K562 (cell line): ENCODE measurements around the gene G6PD. TPM values are rescaled to one million over a fixed set of nuclear protein-coding genes. Genes with fewer than 3 reads are reported as not detected.

Source experiments
- BACH1 ChIP-seq: fragments of 200-800 bp; sonication (Bioruptor generic); IDR thresholded peaks from 2 replicates; pipeline ENCODE4 v1.6.1; 2016; ENCODE audit warnings: missing genetic modification characterization, missing compliant biosample characterization
- BRD4 ChIP-seq: fragments of 200-600 bp; sonication (generic); IDR thresholded peaks from 2 replicates; pipeline ENCODE4 v1.6.1; 2017; ENCODE audit warnings: inconsistent platforms
- DIDO1 ChIP-seq: fragments of 450-650 bp; IDR thresholded peaks from 2 replicates; pipeline ENCODE4 v1.6.1; 2016; ENCODE audit warnings: low read depth, missing biosample characterization, missing genetic modification characterization
- ESRRB ChIP-seq: fragments of 250-450 bp; sonication (Bioruptor Pico); IDR thresholded peaks from 2 replicates; pipeline ENCODE4 v1.5.0; 2020; ENCODE audit warnings: mild to moderate bottlenecking, moderate library complexity, borderline replicate concordance
- FOSL1 ChIP-seq: fragments of 200-800 bp; sonication (Bioruptor generic); conservative IDR thresholded peaks from 2 replicates; pipeline ENCODE4 v1.6.1; 2016; ENCODE audit warnings: missing genetic modification characterization, missing compliant biosample characterization
- MYC ChIP-seq, 2 experiments: fragments of 250-450 bp in 1 of 2; sonication (Bioruptor Pico) in 1 of 2; IDR thresholded peaks; 2 replicates each; pipeline versions ENCODE4 v1.5.1 to v1.6.1; 2012 to 2021; ENCODE audit warnings: low read depth in 2 of 2, borderline replicate concordance in 1 of 2, improper control_type of control experiment in 1 of 2, low read length in 1 of 2, mild to moderate bottlenecking in 1 of 2, moderate library complexity in 1 of 2
- NBN ChIP-seq: fragments of 450-650 bp; IDR thresholded peaks from 2 replicates; pipeline ENCODE4 v1.6.1; 2016; ENCODE audit warnings: low read depth, mild to moderate bottlenecking
- NEUROD1 ChIP-seq: fragments of 150-350 bp; IDR thresholded peaks from 2 replicates; pipeline ENCODE4 v1.6.1; 2014; ENCODE audit warnings: borderline replicate concordance, low read length, low read depth; ENCODE audit not compliant: partially characterized antibody
- PHF20 ChIP-seq: fragments of 450-650 bp; IDR thresholded peaks from 2 replicates; pipeline ENCODE4 v1.6.1; 2018; ENCODE audit not compliant: partially characterized antibody
- PHTF2 ChIP-seq: fragments of 250-450 bp; sonication (Bioruptor Pico); IDR thresholded peaks from 2 replicates; pipeline ENCODE4 v1.5.0; 2021; ENCODE audit warnings: mild to moderate bottlenecking
- PREB ChIP-seq: sonication (generic); formaldehyde crosslinking; IDR thresholded peaks from 2 replicates; pipeline ENCODE4 v1.8.1; 2023; ENCODE audit warnings: mild to moderate bottlenecking, missing genetic modification reagents
- RB1 ChIP-seq: fragments of 450-650 bp; IDR thresholded peaks from 2 replicates; pipeline ENCODE4 v1.6.1; 2017; ENCODE audit warnings: low read depth, mild to moderate bottlenecking
- RBM17 ChIP-seq: fragments of 200-400 bp; formaldehyde crosslinking; IDR thresholded peaks from 2 replicates; pipeline ENCODE4 v1.6.1; 2017; ENCODE audit warnings: low read depth, mild to moderate bottlenecking, low read length, borderline replicate concordance
- RBM22 ChIP-seq: fragments of 200-400 bp; formaldehyde crosslinking; IDR thresholded peaks from 2 replicates; pipeline ENCODE4 v1.6.1; 2018; ENCODE audit warnings: low read length, low read depth; ENCODE audit not compliant: poor library complexity, severe bottlenecking
- SIX5 ChIP-seq, 2 experiments: IDR thresholded peaks; 2 replicates each; pipeline ENCODE4 v1.6.1; 2011; ENCODE audit warnings: low read length in 2 of 2, borderline replicate concordance in 1 of 2, low read depth in 1 of 2, mild to moderate bottlenecking in 1 of 2, moderate library complexity in 1 of 2; ENCODE audit not compliant: insufficient read depth in 1 of 2
- SNIP1 ChIP-seq: fragments of 450-650 bp; IDR thresholded peaks from 2 replicates; pipeline ENCODE4 v1.7.1; 2017; ENCODE audit warnings: low read depth, mild to moderate bottlenecking
- TAF1 ChIP-seq: IDR thresholded peaks from 2 replicates; pipeline ENCODE4 v1.6.1; 2011; ENCODE audit warnings: mild to moderate bottlenecking, low read length, moderate library complexity; ENCODE audit not compliant: insufficient read depth, control insufficient read depth, severe bottlenecking; ENCODE audit errors: extremely low read depth
- TOE1 ChIP-seq, 2 experiments: fragments of 450-650 bp in 1 of 2; sonication (generic) in 1 of 2; formaldehyde crosslinking in 1 of 2; IDR thresholded peaks; 2 replicates each; pipeline versions ENCODE4 v1.7.1 to v1.8.0; 2016 to 2022; ENCODE audit warnings: borderline replicate concordance in 2 of 2, mild to moderate bottlenecking in 2 of 2, antibody characterized with exemption in 1 of 2, inconsistent platforms in 1 of 2, low read depth in 1 of 2, missing genetic modification reagents in 1 of 2, moderate library complexity in 1 of 2
- TRIM25 ChIP-seq: fragments of 450-650 bp; IDR thresholded peaks from 2 replicates; pipeline ENCODE4 v1.7.0; 2016; ENCODE audit warnings: borderline replicate concordance
- XRCC3 ChIP-seq: fragments of 450-650 bp; IDR thresholded peaks from 2 replicates; pipeline ENCODE4 v1.6.1; 2017; ENCODE audit warnings: mild to moderate bottlenecking, moderate library complexity
- ZKSCAN8 ChIP-seq: fragments of 200-800 bp; sonication (Bioruptor generic); IDR thresholded peaks from 2 replicates; pipeline ENCODE4 v1.6.1; 2016; ENCODE audit warnings: missing genetic modification characterization, missing compliant biosample characterization
- ZNF232 ChIP-seq: sonication (generic); formaldehyde crosslinking; IDR thresholded peaks from 2 replicates; pipeline ENCODE4 v1.8.0; 2022; ENCODE audit warnings: mild to moderate bottlenecking, missing genetic modification reagents
- ZNF431 ChIP-seq: sonication (generic); formaldehyde crosslinking; IDR thresholded peaks from 2 replicates; pipeline ENCODE4 v1.8.0; 2022; ENCODE audit warnings: mild to moderate bottlenecking, missing genetic modification reagents
- ZNF444 ChIP-seq: fragments of 250-450 bp; sonication (Bioruptor Pico); IDR thresholded peaks from 2 replicates; pipeline ENCODE4 v1.4.0; 2020; ENCODE audit warnings: mild to moderate bottlenecking, moderate library complexity
- ZSCAN32 ChIP-seq: fragments of 450-650 bp; formaldehyde crosslinking; IDR thresholded peaks from 2 replicates; pipeline ENCODE4 v1.4.0; 2020; ENCODE audit warnings: mild to moderate bottlenecking, moderate library complexity
- polyA plus RNA-seq, 8 experiments: library from polyadenylated mRNA; depleted of rRNA in 4 of 8; stranded (reverse) in 5 of 8; unstranded in 3 of 8; fragments of >200 nt; fragmentation: Nextera tagmentation in 2 of 8; fragmentation: Illumina TruSeq in 1 of 8; extraction: Ambion mirVana in 2 of 8; extraction: Trizol in 1 of 8; gene quantifications; 2 replicates each; pipeline versions ENCODE4 v1.2.1 to v1.2.3, GENCODE V29; 2011 to 2014; ENCODE audit warnings: inconsistent platforms in 1 of 8, missing spikeins in 1 of 8
- total RNA-seq, 7 experiments: library from RNA; depleted of rRNA in 6 of 7; stranded (reverse); fragments of >200 nt in 6 of 7; fragmentation: Illumina TruSeq in 2 of 7; extraction: Trizol in 2 of 7; gene quantifications; 2 replicates each; pipeline versions ENCODE4 v1.2.1 to v1.2.3, GENCODE V29; 2011 to 2021; ENCODE audit warnings: low replicate concordance in 1 of 7

G6PD gene
- total and polyA plus RNA-seq, 9 of the 15 experiments (the other 6 are each of a cell fraction or from before 2014, with no cell fraction given): 2.9 to 222 (median 66.4) TPM

- no peak for TF ChIP-seq NEUROD1
- TF ChIP-seq TRIM25: no peak
- peak; percentile 68 for TF ChIP-seq DIDO1 (tag)
- TF ChIP-seq NBN: no peak; the same call in 1 of the 2 replicates
- TF ChIP-seq ZSCAN32: no peak
- TF ChIP-seq RBM17: no peak
- no peak for TF ChIP-seq ZNF232 (CRISPR knock-in tag)
- TF ChIP-seq PHTF2 (CRISPR knock-in tag): no peak
- TF ChIP-seq TAF1: peak; percentile 60
- TF ChIP-seq RBM22: no peak
- TF ChIP-seq ZNF444 (CRISPR knock-in tag): no peak
- no peak for TF ChIP-seq ZKSCAN8 (CRISPR knock-in tag)
- TF ChIP-seq RB1: 0 out of 2 replicates have a peak, but pooled peaks have one; percentile 16
- TF ChIP-seq XRCC3: no peak
- TF ChIP-seq ESRRB (CRISPR knock-in tag): no peak
- TF ChIP-seq BACH1 (tag): no peak
- no peak for TF ChIP-seq FOSL1
- 0 out of 2 replicates have a peak, but pooled peaks have one; percentile 23 for TF ChIP-seq TOE1 (IDR thresholded peaks at IDR 0.05; ENCODE audit: borderline replicate concordance)
- TF ChIP-seq TOE1 (CRISPR knock-in tag; IDR thresholded peaks at IDR 0.05; ENCODE audit: borderline replicate concordance, low read depth): no peak
- TF ChIP-seq SNIP1: peak; percentile 93
- TF ChIP-seq PREB (CRISPR knock-in tag): no peak
- no peak for TF ChIP-seq BRD4
- TF ChIP-seq PHF20: peak; percentile 90
- TF ChIP-seq MYC (IDR thresholded peaks at IDR 0.05; ENCODE audit: low read depth, low read length): peak; percentile 57; the same call in 1 of the 2 replicates
- no peak for TF ChIP-seq MYC (CRISPR knock-in tag; IDR thresholded peaks at IDR 0.05; ENCODE audit: borderline replicate concordance, low read depth)
- no peak for TF ChIP-seq ZNF431 (CRISPR knock-in tag)
- TF ChIP-seq SIX5 (IDR thresholded peaks at IDR 0.05; ENCODE audit: borderline replicate concordance in 1 of 2, insufficient read depth in 1 of 2, low read depth in 1 of 2, low read length in 2 of 2): peak in 1 of 2 experiments; percentile 15; a peak in 1 of 4 replicates
These were observed 790 bp upstream of the G6PD start, which contains the start of gene IKBKG (continued) for GRCh38 chrX:154547245-154548027.
